Body of pancreas (tissue), 4 donors: Measurements from ENCODE around the gene COL26A1. TPM values are rescaled to one million over a fixed set of nuclear protein-coding genes. Genes with fewer than 3 reads are reported as not detected.

Experiments used
- ATAC-seq: fragments of 150-250 bp; one replicate; pipeline ENCODE4 v1.9.1; 2016
- DNase-seq, 4 donors: peaks; one replicate each; pipeline ENCODE4 v3.0.0-alpha.2; 2019
- H3K27ac ChIP-seq, 4 donors: fragments of 200-600 bp; sonication (generic); 1 replicate in 3 of 4; 2 replicates in 1 of 4; pipeline versions ENCODE4 v1.5.1 to v1.6.1; 2016 to 2019; ENCODE audit warnings: mild to moderate bottlenecking in 1 of 4, mixed read lengths in 1 of 4, moderate library complexity in 1 of 4
- H3K27me3 ChIP-seq, 2 donors: fragments of 200-600 bp; sonication (generic); one replicate each; pipeline ENCODE4 v1.6.0; 2016; ENCODE audit warnings: mild to moderate bottlenecking in 1 of 2
- H3K36me3 ChIP-seq, 2 donors: fragments of 200-600 bp; sonication (generic); replicated peaks in 1 of 2; 2 replicates each; pipeline ENCODE4 v1.5.1; 2016; ENCODE audit warnings: low read depth in 2 of 2; ENCODE audit not compliant: insufficient read depth in 1 of 2
- H3K4me1 ChIP-seq: fragments of 200-600 bp; sonication (generic); one replicate; pipeline ENCODE4 v1.6.0; 2016
- H3K4me3 ChIP-seq, 2 donors: fragments of 200-600 bp; sonication (generic); 1 replicate in 1 of 2; 2 replicates in 1 of 2; pipeline ENCODE4 v1.5.1; 2016 to 2019
- H3K9me3 ChIP-seq, 3 donors: fragments of 200-600 bp; sonication (generic); 1 replicate in 2 of 3; 2 replicates in 1 of 3; pipeline ENCODE4 v1.5.1; 2016
- POLR2A ChIP-seq, 3 donors: fragments of 450-650 bp; IDR thresholded peaks; one replicate each; pipeline ENCODE4 v1.6.1; 2016; ENCODE audit warnings: antibody characterized with exemption in 3 of 3, mild to moderate bottlenecking in 2 of 3
- WGBS, 2 donors: methylation state at CpG; one replicate each; pipeline ENCODE4 v1.1.5; 2017; 5-methylcytosine and 5-hydroxymethylcytosine counted together
- intact Hi-C: fragments of 100-400 bp; cut with DNase I; formaldehyde crosslinking; loops from one replicate; pipeline ENCODE4 v1.15.1; 2023
- total RNA-seq, 2 donors: library from RNA; depleted of rRNA; stranded (reverse); fragments of >200 nt; gene quantifications; one replicate each; pipeline ENCODE4 v1.1.0, GENCODE V29; 2016
- TF ChIP-seq, protein P1 (sequence below), 7 experiments: fragments of 450-650 bp in 4 of 7; fragments of 200-600 bp in 3 of 7; sonication (generic) in 3 of 7; IDR thresholded peaks; one replicate each; pipeline ENCODE4 v1.5.1; 2016 to 2019; ENCODE audit warnings: antibody characterized with exemption in 7 of 7

Gene COL26A1
- total RNA-seq, 2 donors from 2014 or later = 0.78 to 2.0 TPM

DNA sequence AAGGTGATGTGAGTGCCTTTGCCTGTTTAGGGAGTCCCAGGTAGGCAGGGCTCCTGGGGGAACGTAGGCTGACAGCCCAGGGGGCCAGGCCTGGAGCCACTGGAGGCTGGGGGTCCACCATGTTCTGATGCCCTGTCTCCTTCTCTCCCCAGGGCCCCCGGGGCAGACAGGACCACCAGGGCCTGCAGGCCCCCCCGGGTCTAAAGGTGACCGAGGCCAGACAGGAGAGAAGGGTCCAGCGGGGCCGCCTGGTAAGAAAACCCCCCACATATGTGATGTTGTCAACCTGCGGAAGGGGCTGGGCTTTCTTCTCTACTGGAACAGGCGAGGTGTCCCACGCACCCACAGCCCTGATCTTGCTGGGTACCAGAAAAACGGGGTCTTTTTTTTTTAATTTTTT lies 181.2 kb downstream of the COL26A1 start:
- TF ChIP-seq, protein P1, sequence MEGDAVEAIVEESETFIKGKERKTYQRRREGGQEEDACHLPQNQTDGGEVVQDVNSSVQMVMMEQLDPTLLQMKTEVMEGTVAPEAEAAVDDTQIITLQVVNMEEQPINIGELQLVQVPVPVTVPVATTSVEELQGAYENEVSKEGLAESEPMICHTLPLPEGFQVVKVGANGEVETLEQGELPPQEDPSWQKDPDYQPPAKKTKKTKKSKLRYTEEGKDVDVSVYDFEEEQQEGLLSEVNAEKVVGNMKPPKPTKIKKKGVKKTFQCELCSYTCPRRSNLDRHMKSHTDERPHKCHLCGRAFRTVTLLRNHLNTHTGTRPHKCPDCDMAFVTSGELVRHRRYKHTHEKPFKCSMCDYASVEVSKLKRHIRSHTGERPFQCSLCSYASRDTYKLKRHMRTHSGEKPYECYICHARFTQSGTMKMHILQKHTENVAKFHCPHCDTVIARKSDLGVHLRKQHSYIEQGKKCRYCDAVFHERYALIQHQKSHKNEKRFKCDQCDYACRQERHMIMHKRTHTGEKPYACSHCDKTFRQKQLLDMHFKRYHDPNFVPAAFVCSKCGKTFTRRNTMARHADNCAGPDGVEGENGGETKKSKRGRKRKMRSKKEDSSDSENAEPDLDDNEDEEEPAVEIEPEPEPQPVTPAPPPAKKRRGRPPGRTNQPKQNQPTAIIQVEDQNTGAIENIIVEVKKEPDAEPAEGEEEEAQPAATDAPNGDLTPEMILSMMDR (IDR thresholded peaks at IDR 0.05) = no peak
- TF ChIP-seq POLR2A (IDR thresholded peaks at IDR 0.05) = no peak
- ATAC-seq = no peak
- Histone ChIP-seq H3K27me3 (no peaks in the 10 kb centered on the region), H3K36me3 (no peaks in the 10 kb centered on the region), H3K4me3 (no peak overlapping the region), H3K9me3 (no peaks in the 10 kb centered on the region), H3K27ac (no peak overlapping the region), H3K4me1 (no peaks in the 10 kb centered on the region)
- intact Hi-C loops = loop anchor here (5.0 kb wide), 1 partner anchor 728 kb away; no protein-coding TSS in a partner anchor
- DNase-seq = no peak
- 83 to 85% methylated on average over 4 to 9 of the region's 10 CpGs for WGBS, 2 donors

DNA sequence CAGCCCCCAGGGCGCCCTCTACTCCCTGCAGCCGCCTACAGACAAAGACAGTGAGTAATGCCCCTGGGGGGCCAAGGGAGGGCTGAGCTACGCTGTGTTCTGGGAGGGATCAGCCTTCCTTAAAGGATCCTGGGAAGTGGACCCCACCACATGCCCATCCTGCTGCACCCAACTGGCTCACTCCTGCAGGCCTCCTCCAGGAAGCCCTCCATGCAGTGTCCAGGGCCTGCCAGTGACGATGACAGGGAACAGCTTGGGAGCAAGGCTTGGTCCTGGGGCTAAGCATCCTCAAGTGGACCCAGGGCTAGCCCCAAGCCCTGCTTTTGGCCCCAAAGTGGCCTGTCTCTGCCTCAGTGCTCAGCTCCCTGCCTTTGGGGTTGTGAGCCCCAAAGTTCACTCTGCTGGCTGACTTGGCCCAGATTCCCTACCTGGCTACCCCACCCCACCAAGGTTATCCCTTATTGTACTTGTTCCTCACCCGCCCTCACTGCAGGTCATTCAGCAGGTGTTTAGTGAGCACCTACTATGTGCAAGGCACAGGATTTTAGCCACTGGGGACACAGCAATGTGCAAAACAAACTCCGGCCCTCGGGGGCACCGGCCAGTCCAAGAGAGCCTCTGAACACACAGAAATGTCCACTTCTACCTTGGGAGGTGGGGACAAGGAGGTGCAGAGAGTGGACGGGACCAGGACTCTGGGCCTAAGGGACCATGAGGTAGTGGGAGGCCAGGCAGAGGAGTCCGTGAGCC lies 182.9 kb downstream of the COL26A1 start:
- no peak for DNase-seq
- no peak overlapping the region for H3K4me3 ChIP-seq
- H3K27ac ChIP-seq = no peak overlapping the region
- no peaks in the 10 kb centered on the region for H3K4me1 ChIP-seq
- no peaks in the 10 kb centered on the region for H3K9me3 ChIP-seq
- no peaks in the 10 kb centered on the region for H3K36me3 ChIP-seq
- WGBS, 2 donors = 93 to 94% methylated on average over 6 to 10 of the region's 10 CpGs
- TF ChIP-seq POLR2A (IDR thresholded peaks at IDR 0.05) = no peak
- TF ChIP-seq, protein P1 (IDR thresholded peaks at IDR 0.05) = no peak
- intact Hi-C loops = no loop called here
- H3K27me3 ChIP-seq = no peaks in the 10 kb centered on the region
- ATAC-seq = no peak

- Histone ChIP-seq H3K27ac (no peak overlapping the region), H3K36me3 (no peaks in the 10 kb centered on the region), H3K4me3 (no peak overlapping the region), H3K27me3 (no peaks in the 10 kb centered on the region), H3K4me1 (no peaks in the 10 kb centered on the region), H3K9me3 (no peaks in the 10 kb centered on the region)
- intact Hi-C loops = no loop called here
- 88 to 95% methylated on average over 1 of the region's 2 CpGs for WGBS, 2 donors
- DNase-seq (no peak), ATAC-seq (no peak)
- TF ChIP-seq, protein P1 (IDR thresholded peaks at IDR 0.05) = no peak
- no peak for TF ChIP-seq POLR2A (IDR thresholded peaks at IDR 0.05)
These were observed 183.7 kb downstream of the COL26A1 start for GRCh38 chr7:101546308-101546936.

DNA sequence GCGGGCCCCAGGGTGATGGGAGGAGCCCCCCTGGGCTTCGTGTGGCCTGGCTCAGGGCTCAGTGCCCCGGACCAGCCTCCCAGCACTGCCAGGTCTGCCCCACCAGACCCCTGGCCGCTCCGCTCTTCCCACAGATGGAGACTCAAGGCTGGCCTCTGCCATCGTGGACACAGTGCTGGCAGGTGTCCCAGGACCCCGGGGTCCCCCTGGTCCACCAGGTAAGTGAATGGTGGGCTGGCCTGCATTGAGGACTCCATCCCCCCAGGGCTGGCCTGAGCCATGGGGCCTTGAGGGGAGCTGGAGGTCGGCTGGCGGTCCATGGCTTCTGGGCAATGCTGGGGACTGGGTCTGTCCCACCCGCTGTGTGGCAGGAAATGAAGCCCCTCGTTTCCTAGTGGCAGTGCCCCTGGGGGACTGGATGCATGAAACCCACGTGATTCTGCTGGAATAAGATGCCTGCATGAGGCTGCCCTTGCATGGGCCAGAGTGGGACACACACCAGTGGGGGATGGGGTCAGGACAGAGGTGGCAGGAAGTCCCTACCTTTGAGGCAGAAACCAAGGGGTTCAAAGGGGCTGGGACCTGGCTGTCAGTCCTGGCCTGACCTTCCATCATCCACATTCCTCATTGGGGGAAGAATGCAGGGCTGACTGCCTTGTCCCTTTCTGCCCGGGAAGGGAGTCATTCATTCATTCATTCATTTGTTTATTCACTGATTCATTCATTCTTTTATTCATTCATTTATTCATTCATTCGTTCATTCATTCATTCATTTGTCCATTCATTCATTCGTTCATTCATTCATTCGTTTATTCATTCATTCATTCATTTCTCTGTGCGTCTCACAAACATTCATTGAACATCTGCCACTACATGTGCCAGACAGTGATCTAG lies 184.6 kb downstream of the COL26A1 start:
- peak in 1 of 4 donors; percentile 6 for DNase-seq
- no peaks in the 10 kb centered on the region for H3K36me3 ChIP-seq
- intact Hi-C loops = no loop called here
- no peaks in the 10 kb centered on the region for H3K9me3 ChIP-seq
- H3K4me3 ChIP-seq = no peak overlapping the region
- no peak overlapping the region for H3K27ac ChIP-seq
- H3K4me1 ChIP-seq = no peaks in the 10 kb centered on the region
- 56 to 67% methylated on average over 7 to 17 of the region's 17 CpGs for WGBS, 2 donors
- no peak for ATAC-seq
- no peak for TF ChIP-seq POLR2A (IDR thresholded peaks at IDR 0.05)
- TF ChIP-seq, protein P1 (IDR thresholded peaks at IDR 0.05) = no peak
- no peaks in the 10 kb centered on the region for H3K27me3 ChIP-seq
